Neutrophil (primary cell): ENCODE measurements around the gene ATF3.

Source experiments
- H3K27ac ChIP-seq: fragments of 200-600 bp; sonication (generic); 2 replicates; pipeline ENCODE4 v1.5.1; 2016; ENCODE audit warnings: mild to moderate bottlenecking, moderate library complexity
- H3K27me3 ChIP-seq: fragments of 200-600 bp; sonication (generic); 2 replicates; pipeline ENCODE4 v1.6.0; 2016; ENCODE audit warnings: mild to moderate bottlenecking
- H3K36me3 ChIP-seq: fragments of 200-600 bp; sonication (generic); 2 replicates; pipeline ENCODE4 v1.5.1; 2017
- H3K4me1 ChIP-seq, 2 experiments: fragments of 200-600 bp in 1 of 2; sonication (generic) in 1 of 2; 1 replicate in 1 of 2; 2 replicates in 1 of 2; pipeline versions ENCODE4 v1.5.1 to v1.6.1; 2013 to 2016; ENCODE audit warnings: low read depth in 1 of 2, low read length in 1 of 2, mild to moderate bottlenecking in 1 of 2, moderate library complexity in 1 of 2; ENCODE audit not compliant: control insufficient read depth in 1 of 2, insufficient read depth in 1 of 2
- H3K4me3 ChIP-seq, 2 experiments: fragments of 200-600 bp in 1 of 2; sonication (generic) in 1 of 2; 1 replicate in 1 of 2; 2 replicates in 1 of 2; pipeline ENCODE4 v1.5.1; 2013 to 2016; ENCODE audit warnings: low read depth in 1 of 2, low read length in 1 of 2, mild to moderate bottlenecking in 1 of 2, moderate library complexity in 1 of 2
- H3K9me3 ChIP-seq: fragments of 200-600 bp; sonication (generic); 2 replicates; pipeline ENCODE4 v1.5.1; 2016
- TF ChIP-seq, protein P1 (sequence below): fragments of 200-600 bp; sonication (generic); IDR thresholded peaks from 2 replicates; pipeline ENCODE4 v1.5.1; 2016; ENCODE audit warnings: antibody characterized with exemption

The ATF3 gene

DNA sequence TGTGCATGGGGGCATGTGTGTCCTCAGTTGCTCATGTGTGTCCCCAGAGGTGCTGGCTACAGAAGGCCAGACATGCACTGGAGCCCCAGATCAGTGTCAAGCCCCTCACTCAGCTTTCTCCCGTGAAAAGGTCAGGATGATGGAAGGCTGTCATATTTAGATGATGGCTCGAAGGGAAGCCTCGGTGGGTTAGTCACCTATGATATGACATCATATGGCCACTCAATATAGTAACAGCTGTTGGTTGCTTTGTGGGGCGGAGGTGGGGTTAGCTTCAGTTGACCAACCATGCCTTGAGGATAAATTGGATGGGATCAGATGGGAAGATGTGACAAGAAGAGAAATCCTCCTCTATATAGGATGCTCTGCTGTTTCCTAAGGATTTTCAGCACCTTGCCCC is 43.5 kb upstream of the ATF3 start:
- TF ChIP-seq, protein P1, sequence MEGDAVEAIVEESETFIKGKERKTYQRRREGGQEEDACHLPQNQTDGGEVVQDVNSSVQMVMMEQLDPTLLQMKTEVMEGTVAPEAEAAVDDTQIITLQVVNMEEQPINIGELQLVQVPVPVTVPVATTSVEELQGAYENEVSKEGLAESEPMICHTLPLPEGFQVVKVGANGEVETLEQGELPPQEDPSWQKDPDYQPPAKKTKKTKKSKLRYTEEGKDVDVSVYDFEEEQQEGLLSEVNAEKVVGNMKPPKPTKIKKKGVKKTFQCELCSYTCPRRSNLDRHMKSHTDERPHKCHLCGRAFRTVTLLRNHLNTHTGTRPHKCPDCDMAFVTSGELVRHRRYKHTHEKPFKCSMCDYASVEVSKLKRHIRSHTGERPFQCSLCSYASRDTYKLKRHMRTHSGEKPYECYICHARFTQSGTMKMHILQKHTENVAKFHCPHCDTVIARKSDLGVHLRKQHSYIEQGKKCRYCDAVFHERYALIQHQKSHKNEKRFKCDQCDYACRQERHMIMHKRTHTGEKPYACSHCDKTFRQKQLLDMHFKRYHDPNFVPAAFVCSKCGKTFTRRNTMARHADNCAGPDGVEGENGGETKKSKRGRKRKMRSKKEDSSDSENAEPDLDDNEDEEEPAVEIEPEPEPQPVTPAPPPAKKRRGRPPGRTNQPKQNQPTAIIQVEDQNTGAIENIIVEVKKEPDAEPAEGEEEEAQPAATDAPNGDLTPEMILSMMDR = no peak
- no peak overlapping the region for H3K4me3 ChIP-seq
- no peak overlapping the region for H3K27ac ChIP-seq
- no peaks in the 10 kb centered on the region for H3K9me3 ChIP-seq
- no peaks in the 10 kb centered on the region for H3K36me3 ChIP-seq
- H3K4me1 ChIP-seq = peaks cover 5 to 11% of the 10 kb centered on the region in 2 experiments
- peaks cover 17% of the 10 kb centered on the region for H3K27me3 ChIP-seq

DNA sequence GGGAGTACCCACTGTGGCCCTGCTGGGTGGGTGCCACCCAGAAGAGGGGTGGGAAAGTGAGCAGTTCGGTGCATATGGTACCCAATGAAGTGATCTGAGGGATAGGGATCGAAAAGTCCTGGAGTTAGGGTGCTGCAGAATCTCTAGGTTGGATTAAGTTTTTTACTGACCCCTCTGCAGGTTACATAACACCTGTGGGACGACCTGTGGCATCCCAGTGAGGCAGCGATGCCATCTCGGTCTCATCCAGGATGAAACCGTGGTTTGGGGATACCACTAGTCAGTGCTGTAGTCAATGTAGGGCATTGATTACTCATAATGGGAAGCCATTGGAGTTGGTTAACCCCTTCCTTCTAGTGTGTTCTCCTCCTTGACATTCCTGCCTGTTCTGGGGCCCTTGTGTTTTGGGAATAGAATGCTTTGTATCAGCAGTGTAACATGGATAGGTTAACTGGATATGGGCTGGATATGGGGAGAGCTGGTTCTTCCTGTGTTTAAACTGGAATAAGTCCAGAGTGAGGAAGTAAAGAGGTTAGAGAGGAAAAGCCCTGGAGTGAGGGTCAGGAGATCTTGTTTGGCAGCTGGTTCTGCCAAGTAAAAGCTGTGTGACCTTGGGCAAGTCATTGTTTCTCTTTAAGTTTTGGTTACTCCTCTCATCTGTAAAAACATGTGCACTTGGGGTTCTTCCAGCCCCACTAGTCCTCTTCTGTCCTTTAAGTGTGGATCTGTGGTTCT is 42.8 kb upstream of the ATF3 start:
- H3K4me1 ChIP-seq = peaks cover 5 to 11% of the 10 kb centered on the region in 2 experiments
- peaks cover 21% of the 10 kb centered on the region for H3K27me3 ChIP-seq
- H3K36me3 ChIP-seq = no peaks in the 10 kb centered on the region
- no peaks in the 10 kb centered on the region for H3K9me3 ChIP-seq
- peak overlapping the region in 1 of 2 experiments; percentile 65 for H3K4me3 ChIP-seq
- no peak overlapping the region for H3K27ac ChIP-seq
- TF ChIP-seq, protein P1 = no peak

DNA sequence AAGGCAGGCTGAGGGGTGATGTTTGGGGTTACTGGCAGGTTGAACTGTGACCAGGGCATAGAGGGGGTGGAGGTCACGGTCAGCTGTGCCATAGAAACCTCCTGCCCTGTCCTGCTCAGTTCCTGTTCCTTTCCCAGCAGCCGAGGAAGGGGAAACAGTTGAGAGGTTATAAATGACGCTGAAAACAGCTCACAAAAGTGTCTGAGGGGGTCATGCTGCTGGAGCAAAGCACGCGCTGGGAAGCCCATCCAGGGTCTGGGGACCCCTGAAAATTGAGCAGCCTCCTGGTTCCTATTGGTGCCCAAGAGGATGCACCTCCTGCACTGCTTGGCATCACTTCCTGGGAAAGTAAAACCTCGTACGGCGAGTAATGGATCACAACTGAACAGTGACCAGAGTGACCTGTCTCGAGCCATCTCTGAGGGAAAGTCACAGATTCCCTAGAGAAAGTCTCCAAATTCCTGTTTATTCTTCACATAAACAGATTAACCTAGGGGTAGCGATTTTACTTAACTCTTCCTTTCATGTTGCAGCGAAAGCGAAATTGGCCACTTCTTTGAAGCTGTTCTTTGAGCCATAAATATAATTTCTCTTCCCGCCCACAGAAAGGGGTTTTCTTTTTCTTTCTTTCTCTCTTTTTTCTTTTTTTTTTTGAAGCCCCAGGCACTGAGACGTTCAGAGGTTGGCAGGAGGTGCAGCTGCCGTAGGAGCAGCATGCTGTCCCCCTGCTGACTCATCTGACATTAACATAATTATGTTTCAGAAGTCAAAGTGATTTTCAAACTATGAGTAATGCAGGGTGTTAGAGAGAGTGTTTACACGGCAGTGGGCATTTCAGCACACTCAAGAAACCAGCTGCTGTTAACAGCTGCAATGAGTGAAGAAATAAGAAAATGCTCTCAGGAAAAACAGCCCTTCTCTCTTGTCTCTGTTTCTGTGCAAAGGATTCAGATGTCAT is 41.8 kb upstream of the ATF3 start:
- Histone ChIP-seq H3K27me3 (peaks cover 21% of the 10 kb centered on the region), H3K36me3 (no peaks in the 10 kb centered on the region), H3K4me3 (peak overlapping the region; percentile 65 to 79), H3K9me3 (no peaks in the 10 kb centered on the region), H3K27ac (no peak overlapping the region), H3K4me1 (peaks cover 5 to 11% of the 10 kb centered on the region in 2 experiments)
- TF ChIP-seq, protein P1 = no peak

DNA sequence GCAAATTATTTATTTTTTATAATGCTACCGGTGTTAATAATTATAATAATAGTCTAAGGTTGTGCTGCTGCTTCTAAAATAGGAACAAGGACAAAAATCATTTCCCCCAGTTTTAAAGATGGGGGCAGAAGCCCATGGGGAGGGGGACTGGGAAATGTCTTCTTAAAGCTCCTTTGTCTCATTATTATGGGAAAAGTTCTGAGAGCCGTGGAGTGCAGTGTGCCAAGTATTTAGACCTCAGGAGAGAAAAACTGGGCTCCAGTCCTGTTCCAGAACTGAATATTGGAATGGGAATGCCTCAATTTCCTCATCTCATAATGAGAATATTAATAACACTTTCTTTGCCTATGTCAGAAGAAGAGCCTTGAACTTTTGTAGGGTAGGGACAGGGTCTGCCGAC is 40.9 kb upstream of the ATF3 start:
- Histone ChIP-seq H3K4me3 (no peak overlapping the region), H3K27ac (no peak overlapping the region)

DNA sequence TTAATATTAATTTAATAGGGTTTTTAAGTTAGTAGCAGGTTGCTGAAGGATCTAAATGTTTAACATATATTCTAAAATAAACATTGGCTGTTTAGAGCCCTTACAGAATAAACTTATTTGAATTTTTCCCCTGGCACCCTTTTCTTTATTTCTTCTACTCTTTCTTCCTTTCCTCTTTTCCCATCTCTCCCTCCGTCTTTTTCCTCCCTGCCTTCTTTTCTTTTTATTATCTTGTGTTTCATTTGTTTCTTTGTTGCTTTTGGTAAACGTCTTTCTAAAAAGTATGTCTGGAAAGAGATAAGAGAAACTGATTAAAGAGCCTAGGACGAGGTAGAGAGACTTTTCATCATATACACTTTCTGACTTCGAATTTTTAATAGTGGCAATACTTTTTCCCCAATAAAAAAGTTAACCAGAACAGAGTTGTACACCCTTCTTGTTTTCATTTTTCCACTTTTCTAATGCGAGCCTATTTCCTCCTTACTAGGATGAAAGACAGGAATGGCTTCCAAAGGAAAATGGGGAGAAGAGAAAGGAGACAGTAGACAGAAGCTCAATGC is 39.5 kb upstream of the ATF3 start:
- Histone ChIP-seq H3K36me3 (no peaks in the 10 kb centered on the region), H3K4me1 (peaks cover 5 to 11% of the 10 kb centered on the region in 2 experiments), H3K27ac (no peak overlapping the region), H3K4me3 (no peak overlapping the region), H3K27me3 (peaks cover 21% of the 10 kb centered on the region), H3K9me3 (no peaks in the 10 kb centered on the region)
- TF ChIP-seq, protein P1 = no peak

More for the DNA sequence above, 40.9 kb upstream of the ATF3 start:
- TF ChIP-seq, protein P1 = no peak
- H3K9me3 ChIP-seq = no peaks in the 10 kb centered on the region
- H3K36me3 ChIP-seq = no peaks in the 10 kb centered on the region
- peaks cover 21% of the 10 kb centered on the region for H3K27me3 ChIP-seq
- H3K4me1 ChIP-seq = peaks cover 5 to 11% of the 10 kb centered on the region in 2 experiments
